ENCODE data around the gene ZNF827.

ZNF827 gene

GRCh38 chr4:145887241-145887991 is 51.2 kb downstream of the ZNF827 start:
- DNase-seq: no peak

GRCh38 chr4:145886871-145887240 is 51.8 kb downstream of the ZNF827 start:
- DNase-seq: no peak

- no peak for DNase-seq
Measured at GRCh38 chr4:145885666-145886065, 53.0 kb downstream of the ZNF827 start.

- DNase-seq: no peak
Measured at GRCh38 chr4:145884775-145885174, 53.8 kb downstream of the ZNF827 start.

GRCh38 chr4:145883101-145883694 is 55.4 kb downstream of the ZNF827 start:
- no peak for DNase-seq

GRCh38 chr4:145882604-145883003 is 56.0 kb downstream of the ZNF827 start:
- DNase-seq: no peak

GRCh38 chr4:145881989-145882388 is 56.6 kb downstream of the ZNF827 start:
- no peak for DNase-seq

GRCh38 chr4:145881576-145881975 is 57.0 kb downstream of the ZNF827 start:
- DNase-seq: no peak

- no peak for DNase-seq
Measured at GRCh38 chr4:145880355-145880960, 58.2 kb downstream of the ZNF827 start.

- no peak for DNase-seq
Measured at GRCh38 chr4:145879598-145879997, 59.0 kb downstream of the ZNF827 start.

- no peak for DNase-seq
Measured at GRCh38 chr4:145878501-145879435, 59.9 kb downstream of the ZNF827 start.

GRCh38 chr4:145876531-145877180 is 62.0 kb downstream of the ZNF827 start:
- DNase-seq: no peak

GRCh38 chr4:145873901-145874300 is 64.7 kb downstream of the ZNF827 start:
- no peak for DNase-seq

- DNase-seq: no peak
Measured at GRCh38 chr4:145871209-145871608, 67.4 kb downstream of the ZNF827 start.

GRCh38 chr4:145870155-145871020 is 68.2 kb downstream of the ZNF827 start:
- no peak for DNase-seq

GRCh38 chr4:145868637-145869409 is 69.8 kb downstream of the ZNF827 start:
- DNase-seq: peak in 1 of 2 experiments; percentile 12

- DNase-seq: no peak
Measured at GRCh38 chr4:145867406-145867805, 71.2 kb downstream of the ZNF827 start.

- no peak for DNase-seq
Measured at GRCh38 chr4:145866991-145867390, 71.6 kb downstream of the ZNF827 start.

- DNase-seq: no peak
Measured at GRCh38 chr4:145865274-145865941, 73.2 kb downstream of the ZNF827 start.

GRCh38 chr4:145863191-145863590 is 75.4 kb downstream of the ZNF827 start:
- no peak for DNase-seq
